Measurements from ENCODE around the gene G6PD.

DNA sequence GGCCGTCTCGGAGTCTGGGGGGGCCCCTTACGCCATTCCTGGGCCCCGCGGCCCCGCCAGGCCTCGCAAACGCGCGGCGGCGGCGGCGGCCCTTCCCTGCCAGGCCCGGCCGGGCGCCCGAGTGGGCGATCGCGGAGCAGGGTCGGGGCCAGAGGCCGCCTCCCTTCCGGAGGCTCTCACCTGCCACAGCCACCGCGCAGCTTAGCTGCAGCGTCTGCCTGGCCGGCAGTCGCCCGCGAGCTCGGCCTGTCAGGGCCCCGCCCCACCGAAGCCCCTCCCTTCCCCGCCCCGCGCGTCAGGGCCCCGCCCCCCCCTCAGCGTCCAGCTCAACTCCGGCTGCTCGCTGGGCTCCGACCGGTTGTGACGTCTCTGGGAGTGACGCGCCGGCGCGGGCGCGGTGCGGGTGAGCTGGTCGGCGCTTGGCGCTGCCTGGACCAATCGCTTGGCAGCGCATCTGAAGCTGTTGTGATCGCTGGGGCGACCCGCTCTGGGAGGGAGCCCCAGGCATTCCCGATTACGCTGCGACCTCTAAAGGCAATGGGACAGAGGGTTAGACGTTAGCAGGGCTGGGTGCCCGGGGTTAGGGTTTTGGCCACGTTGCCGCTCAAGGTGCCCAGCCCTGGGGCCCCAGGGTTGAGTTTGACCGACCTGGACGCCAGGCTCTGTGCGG lies 56.1 kb downstream of the G6PD start, which contains the start of gene SLC10A3:
- TF ChIP-seq ZFP30 (CRISPR knock-in tag; IDR thresholded peaks at IDR 0.05) (no peak), TOX (CRISPR knock-in tag; IDR thresholded peaks at IDR 0.05; ENCODE audit: borderline replicate concordance) (no peak), SNAI2 (CRISPR knock-in tag; IDR thresholded peaks at IDR 0.05) (no peak)
- TF ChIP-seq, protein P1, sequence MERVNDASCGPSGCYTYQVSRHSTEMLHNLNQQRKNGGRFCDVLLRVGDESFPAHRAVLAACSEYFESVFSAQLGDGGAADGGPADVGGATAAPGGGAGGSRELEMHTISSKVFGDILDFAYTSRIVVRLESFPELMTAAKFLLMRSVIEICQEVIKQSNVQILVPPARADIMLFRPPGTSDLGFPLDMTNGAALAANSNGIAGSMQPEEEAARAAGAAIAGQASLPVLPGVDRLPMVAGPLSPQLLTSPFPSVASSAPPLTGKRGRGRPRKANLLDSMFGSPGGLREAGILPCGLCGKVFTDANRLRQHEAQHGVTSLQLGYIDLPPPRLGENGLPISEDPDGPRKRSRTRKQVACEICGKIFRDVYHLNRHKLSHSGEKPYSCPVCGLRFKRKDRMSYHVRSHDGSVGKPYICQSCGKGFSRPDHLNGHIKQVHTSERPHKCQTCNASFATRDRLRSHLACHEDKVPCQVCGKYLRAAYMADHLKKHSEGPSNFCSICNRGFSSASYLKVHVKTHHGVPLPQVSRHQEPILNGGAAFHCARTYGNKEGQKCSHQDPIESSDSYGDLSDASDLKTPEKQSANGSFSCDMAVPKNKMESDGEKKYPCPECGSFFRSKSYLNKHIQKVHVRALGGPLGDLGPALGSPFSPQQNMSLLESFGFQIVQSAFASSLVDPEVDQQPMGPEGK (CRISPR knock-in tag; IDR thresholded peaks at IDR 0.05; ENCODE audit: borderline replicate concordance), result no peak

Measured in SK-N-SH treated with all-trans-retinoic acid at 6 μM for 48 hours (cell line).